G401 (cell line): ENCODE data around the gene NUTM2B. TPM values are rescaled to one million over a fixed set of nuclear protein-coding genes. Genes with fewer than 3 reads are reported as not detected.
"Not testable (repeated sequence)": the region's sequence is repeated elsewhere in the genome, so short reads cannot be mapped to it uniquely, and the experiment has no call there.

Experiments
- DNase-seq: peaks from one replicate; pipeline ENCODE4 v3.0.0-alpha.2; 2015; ENCODE audit warnings: low spot score
- in situ Hi-C: cut with HindIII; loops from 2 replicates; pipeline ENCODE4 v1.10.0; 2016; ENCODE audit warnings: low sequenced_read_pairs, mixed read lengths
- total RNA-seq: library from RNA; depleted of rRNA; stranded (reverse); fragments of >200 nt; shearing (Covaris generic); gene quantifications from 2 replicates; pipeline ENCODE4 v1.2.3, GENCODE V29; 2014; rRNA removed

The NUTM2B gene
- total RNA-seq: 0.61 and 0.68 TPM in 2 replicates

DNA sequence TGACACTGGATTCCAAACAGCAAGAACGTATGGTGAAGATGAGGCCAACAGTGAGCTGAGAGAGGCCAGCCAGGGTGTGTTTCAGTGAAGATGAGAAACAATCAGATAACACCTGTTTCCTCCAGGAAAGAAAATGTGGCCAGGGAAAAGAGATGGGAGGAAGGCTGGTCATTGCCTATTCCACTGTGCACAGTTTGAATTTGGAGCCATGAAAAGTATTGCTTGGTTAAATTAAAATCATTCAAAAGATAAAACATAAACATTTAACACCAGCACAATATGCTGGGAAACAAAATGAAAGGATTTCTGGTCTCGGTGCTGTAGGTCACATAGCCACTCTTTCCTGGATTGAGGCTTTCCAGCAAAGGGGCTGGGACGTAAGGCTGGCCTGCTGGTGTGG lies at the start of gene NUTM2B:
NUTM2B (plus strand) TSS at position 301 of the 400 bp plus-strand sequence. CDS start 383 bp downstream, outside the sequence.
- in situ Hi-C loops: not testable (repeated sequence)

GRCh38 chr10:79663287-79663686 lies 39.7 kb upstream of the NUTM2B start:
- DNase-seq, in situ Hi-C loops: not testable (repeated sequence)

More for the DNA sequence above, at the start of gene NUTM2B:
- DNase-seq: not testable (repeated sequence)

DNA sequence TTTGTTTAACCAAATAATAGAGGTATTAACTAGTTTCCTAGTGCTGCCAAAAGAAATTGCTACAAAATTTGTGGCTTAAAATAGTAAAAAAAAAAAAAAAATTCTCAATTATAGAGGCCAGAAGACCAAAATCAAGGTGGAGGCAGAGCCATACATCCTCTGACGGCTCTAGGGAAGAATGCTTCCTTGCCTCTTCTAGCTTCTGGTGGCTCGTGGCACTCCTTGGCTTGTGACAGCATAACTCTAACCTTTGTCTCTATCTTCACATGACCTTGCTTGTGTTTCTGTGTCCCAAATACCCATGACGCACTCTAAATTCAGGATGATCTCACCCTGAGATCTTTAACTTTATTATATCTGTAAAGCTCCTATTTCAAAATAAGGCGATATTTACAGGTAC lies 38.3 kb upstream of the NUTM2B start:
- DNase-seq, in situ Hi-C loops: not testable (repeated sequence)

GRCh38 chr10:79669248-79669788 lies 33.7 kb upstream of the NUTM2B start:
- DNase-seq, in situ Hi-C loops: not testable (repeated sequence)

DNA sequence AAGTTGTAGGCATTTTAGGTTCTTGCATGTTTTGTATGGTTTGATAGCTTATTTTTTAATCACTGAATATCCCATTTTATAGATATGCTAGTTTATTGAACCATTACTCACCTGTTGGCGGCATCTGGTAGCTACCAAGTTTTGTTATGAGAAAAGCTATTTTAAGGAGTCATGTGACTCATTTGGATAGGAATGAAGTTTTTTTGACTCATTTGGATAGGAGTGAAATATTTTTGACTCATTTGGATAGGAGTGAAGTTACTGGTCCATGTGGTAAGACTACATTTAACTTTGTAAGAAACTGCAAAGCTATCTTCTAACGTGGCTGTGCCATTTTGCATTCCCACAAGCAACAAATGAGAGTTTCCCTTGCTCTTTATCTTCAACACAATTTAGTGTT lies 28.1 kb upstream of the NUTM2B start:
- DNase-seq, in situ Hi-C loops: not testable (repeated sequence)

GRCh38 chr10:79683026-79683883 lies 19.8 kb upstream of the NUTM2B start:
- in situ Hi-C loops, DNase-seq: not testable (repeated sequence)

GRCh38 chr10:79683884-79684720 lies 18.9 kb upstream of the NUTM2B start:
- in situ Hi-C loops, DNase-seq: not testable (repeated sequence)

DNA sequence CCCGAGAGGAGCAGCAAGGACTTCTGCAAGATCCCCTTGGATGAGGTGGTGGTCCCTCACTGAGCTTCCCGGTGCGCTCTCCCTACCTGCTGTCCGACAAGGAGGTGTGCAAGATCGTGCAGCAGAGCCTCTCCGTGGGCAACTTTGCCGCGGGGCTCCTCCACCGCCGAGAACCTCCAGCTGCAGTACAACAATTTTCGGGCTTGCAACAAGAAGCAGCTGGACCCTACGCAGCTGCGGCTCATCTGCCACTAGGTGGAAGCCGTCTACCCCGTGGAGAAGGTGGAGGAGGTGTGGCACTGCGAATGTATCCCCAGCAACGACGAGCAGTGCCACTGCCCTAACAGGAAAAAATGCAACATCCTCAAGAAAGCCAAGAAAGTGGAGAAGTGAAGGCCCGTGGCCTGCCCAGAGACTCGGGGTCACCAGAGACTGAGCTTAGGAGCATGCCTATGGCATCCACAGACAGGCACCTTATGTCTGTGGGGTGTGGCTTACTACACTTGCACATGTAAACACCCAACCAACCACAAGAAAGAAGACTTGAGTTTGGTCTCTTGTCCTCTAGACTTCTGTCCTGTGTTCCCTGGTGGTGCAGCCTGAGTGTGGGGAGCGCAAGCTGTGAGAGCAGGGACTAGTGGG lies 17.9 kb upstream of the NUTM2B start:
- in situ Hi-C loops, DNase-seq: not testable (repeated sequence)

- DNase-seq, in situ Hi-C loops: not testable (repeated sequence)
Observed at GRCh38 chr10:79686595-79686994, 16.4 kb upstream of the NUTM2B start.

GRCh38 chr10:79687406-79688150 lies 15.4 kb upstream of the NUTM2B start:
- DNase-seq, in situ Hi-C loops: not testable (repeated sequence)

- DNase-seq, in situ Hi-C loops: not testable (repeated sequence)
Observed at GRCh38 chr10:79688798-79689197, 14.2 kb upstream of the NUTM2B start.

GRCh38 chr10:79696596-79696995 lies 6.4 kb upstream of the NUTM2B start:
- DNase-seq, in situ Hi-C loops: not testable (repeated sequence)

GRCh38 chr10:79697141-79697540 lies 5.9 kb upstream of the NUTM2B start:
- in situ Hi-C loops, DNase-seq: not testable (repeated sequence)

GRCh38 chr10:79700381-79700944 lies 2.6 kb upstream of the NUTM2B start:
- DNase-seq, in situ Hi-C loops: not testable (repeated sequence)

GRCh38 chr10:79707017-79707416 lies 4.0 kb downstream of the NUTM2B start:
- DNase-seq, in situ Hi-C loops: not testable (repeated sequence)

- DNase-seq, in situ Hi-C loops: not testable (repeated sequence)
Observed at GRCh38 chr10:79714976-79715375, 11.9 kb downstream of the NUTM2B start.

DNA sequence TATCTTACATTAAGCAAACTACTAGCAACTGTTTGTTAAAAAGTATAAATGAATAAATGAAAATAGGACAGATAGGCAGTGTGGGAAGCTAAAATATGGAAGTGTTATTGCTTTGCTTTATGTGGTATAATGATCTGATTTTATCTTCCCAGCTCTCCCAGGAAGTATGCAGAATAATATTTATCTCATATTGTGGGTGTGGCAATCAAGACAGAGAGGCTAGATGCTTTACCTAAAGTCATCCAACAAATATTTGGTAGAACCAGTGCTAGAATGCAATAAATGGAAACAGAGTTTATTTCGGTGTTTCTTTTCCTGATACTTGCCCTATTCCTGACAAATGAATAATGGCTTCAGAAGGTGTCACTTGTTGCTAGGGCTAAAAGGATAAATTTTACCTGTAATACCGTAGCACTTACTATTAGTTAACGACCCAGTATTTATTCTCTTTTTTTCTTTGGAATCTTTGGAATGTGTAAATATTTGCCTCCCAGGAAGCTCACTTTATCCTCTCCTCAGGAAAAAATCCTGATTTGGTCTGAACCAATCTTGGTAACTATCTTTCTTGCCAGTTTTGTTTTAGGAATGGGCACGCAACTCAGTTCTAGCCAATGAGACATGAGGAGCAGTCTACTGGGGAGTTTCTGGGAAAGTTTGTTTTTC lies 14.0 kb downstream of the NUTM2B start:
- in situ Hi-C loops, DNase-seq: not testable (repeated sequence)
